OCI-LY7 (cell line): ENCODE measurements around the gene REELD1.

Source experiments
- EZH2phosphoT487 ChIP-seq: fragments of 200-600 bp; sonication (generic); IDR thresholded peaks from 2 replicates; pipeline ENCODE4 v1.6.1; 2018; ENCODE audit warnings: low read depth, borderline replicate concordance, mild to moderate bottlenecking, mixed run types, antibody characterized with exemption, low read length, moderate library complexity, mixed read lengths
- TF ChIP-seq, protein P1 (sequence below): fragments of 200-600 bp; sonication (generic); conservative IDR thresholded peaks from 2 replicates; pipeline ENCODE4 v1.5.1; 2014; ENCODE audit warnings: mild to moderate bottlenecking, antibody characterized with exemption, low read length, moderate library complexity, mixed read lengths

DNA sequence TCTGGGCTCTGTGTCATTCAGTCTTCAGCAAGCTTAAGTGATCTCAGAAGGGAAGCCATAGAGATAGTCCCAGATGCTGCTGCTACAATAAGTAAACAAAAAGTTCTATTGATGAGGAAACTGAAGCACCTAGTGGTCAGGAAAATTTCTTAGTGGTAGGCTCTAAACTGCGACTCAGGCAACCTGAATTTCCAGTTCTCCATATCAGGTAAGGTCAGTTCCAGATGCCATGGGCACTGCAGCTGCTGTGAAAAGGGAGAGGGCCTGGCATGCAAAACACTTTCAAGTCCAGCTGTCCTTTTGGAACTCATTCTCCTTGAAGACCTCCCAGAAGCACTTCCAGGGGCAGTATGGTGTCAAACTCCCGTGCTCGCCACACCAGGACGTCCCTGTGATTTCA is 46.2 kb downstream of the REELD1 start:
- no peak for TF ChIP-seq EZH2phosphoT487
- TF ChIP-seq, protein P1, sequence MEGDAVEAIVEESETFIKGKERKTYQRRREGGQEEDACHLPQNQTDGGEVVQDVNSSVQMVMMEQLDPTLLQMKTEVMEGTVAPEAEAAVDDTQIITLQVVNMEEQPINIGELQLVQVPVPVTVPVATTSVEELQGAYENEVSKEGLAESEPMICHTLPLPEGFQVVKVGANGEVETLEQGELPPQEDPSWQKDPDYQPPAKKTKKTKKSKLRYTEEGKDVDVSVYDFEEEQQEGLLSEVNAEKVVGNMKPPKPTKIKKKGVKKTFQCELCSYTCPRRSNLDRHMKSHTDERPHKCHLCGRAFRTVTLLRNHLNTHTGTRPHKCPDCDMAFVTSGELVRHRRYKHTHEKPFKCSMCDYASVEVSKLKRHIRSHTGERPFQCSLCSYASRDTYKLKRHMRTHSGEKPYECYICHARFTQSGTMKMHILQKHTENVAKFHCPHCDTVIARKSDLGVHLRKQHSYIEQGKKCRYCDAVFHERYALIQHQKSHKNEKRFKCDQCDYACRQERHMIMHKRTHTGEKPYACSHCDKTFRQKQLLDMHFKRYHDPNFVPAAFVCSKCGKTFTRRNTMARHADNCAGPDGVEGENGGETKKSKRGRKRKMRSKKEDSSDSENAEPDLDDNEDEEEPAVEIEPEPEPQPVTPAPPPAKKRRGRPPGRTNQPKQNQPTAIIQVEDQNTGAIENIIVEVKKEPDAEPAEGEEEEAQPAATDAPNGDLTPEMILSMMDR = no peak
